DOHH2 (cell line): Measurements from ENCODE around the gene MYL12B.

Experiments
- CTCF ChIP-seq: fragments of 200-600 bp; sonication (generic); IDR thresholded peaks from one replicate; pipeline ENCODE4 v1.5.1; 2014; ENCODE audit warnings: antibody characterized with exemption, mild to moderate bottlenecking, low read depth, low read length; ENCODE audit not compliant: poor library complexity, severe bottlenecking
- EZH2phosphoT487 ChIP-seq: fragments of 200-600 bp; sonication (generic); IDR thresholded peaks from 2 replicates; pipeline ENCODE4 v1.6.1; 2017; ENCODE audit warnings: borderline replicate concordance, mild to moderate bottlenecking, antibody characterized with exemption, low read length, moderate library complexity, mixed read lengths

- TF ChIP-seq CTCF (peak; percentile 62), EZH2phosphoT487 (no peak)
These were observed 19.8 kb downstream of the MYL12B start for GRCh38 chr18:3281456-3282400.
